ENCODE results near the gene LOXL3.
"Not testable (repeated sequence)": the region's sequence is repeated elsewhere in the genome, so short reads cannot be mapped to it uniquely, and the experiment has no call there.

LOXL3 gene

DNA sequence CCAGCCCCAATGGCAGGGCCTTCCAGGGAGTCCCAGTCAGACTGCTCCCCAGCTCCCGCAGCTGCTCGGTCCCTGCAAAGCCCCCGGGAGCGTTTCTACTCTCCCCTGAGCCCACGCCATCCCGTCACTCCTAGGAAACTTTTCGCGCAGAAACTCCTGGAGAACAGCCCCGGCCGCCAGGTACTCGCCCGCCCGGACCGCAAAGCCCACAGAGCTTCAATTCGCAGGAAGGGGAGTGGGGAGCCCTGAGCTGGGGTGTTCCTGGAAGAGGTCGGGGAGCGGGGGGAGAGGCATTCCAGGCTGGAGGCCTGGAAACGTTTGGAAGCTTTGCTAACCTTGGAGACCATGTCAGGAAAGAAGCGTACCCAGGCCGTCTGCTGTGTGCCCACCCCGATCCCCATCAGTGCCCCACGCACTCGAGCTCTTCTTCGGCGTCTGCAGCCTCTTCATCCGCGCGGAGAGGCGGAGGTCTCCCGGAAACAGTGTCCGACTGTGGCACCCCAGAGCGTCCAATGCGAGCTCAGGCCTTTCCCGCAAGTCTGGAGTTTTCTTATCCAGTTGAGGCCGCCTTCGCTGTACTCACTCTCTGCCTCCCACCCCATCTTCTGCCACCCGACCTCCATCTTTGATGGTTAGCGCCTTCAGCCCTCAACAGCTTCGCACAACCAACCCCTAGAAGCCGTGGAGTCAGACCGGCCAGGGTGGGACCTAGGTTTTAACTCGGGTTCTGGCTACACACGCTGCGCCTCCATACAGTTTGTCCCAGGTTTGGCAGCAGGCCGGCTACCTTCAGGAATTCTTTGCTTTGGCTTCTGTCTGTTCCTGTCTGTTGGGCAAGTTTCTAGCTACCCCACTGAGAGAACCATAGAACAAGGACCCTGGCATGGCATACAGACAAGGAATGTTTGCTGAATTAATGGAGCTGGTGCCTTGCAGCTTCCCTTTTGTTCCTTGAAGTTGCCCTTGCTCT lies 50.0 kb downstream of the LOXL3 start:
- no peak for DNase-seq

DNA sequence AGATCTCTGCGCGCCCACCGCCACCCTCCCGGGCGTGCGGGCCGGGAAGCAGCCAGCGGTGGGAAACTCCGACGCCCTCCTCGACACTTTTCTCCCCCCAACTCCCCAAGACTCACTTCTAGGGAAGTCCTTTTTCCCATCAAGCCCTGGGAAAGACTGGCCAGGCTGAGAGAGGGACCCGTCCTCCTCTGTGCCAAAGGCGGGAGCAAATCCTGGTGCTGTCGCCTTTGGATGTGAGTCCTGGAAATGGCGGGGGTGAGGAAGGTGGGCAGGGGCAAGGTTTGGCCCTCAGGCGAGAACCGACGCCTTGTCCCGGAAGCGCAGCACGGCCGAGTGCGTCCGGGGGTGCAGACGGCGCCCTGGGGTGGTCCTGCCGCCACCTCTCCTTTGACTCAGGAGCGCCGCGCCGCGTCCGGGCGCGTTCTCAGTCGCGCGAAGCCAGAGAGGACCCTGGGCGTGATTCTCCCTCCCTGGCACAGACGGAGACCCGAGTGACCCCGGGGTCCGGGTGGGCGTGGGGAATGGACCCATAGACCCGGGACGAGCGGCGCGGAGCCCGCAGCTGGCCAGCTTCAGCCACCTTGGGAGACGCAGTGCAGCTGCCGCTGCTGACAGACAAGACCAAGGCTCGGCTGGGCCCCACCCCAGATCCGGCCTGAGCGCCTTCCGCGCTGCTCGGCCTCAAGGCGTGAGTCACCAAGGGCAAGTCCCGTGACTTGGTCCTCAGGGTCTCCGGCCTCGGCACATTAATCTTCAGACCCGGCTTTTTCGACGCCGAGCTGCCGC lies 50.8 kb downstream of the LOXL3 start:
- DNase-seq, result peak; percentile 54

DNA sequence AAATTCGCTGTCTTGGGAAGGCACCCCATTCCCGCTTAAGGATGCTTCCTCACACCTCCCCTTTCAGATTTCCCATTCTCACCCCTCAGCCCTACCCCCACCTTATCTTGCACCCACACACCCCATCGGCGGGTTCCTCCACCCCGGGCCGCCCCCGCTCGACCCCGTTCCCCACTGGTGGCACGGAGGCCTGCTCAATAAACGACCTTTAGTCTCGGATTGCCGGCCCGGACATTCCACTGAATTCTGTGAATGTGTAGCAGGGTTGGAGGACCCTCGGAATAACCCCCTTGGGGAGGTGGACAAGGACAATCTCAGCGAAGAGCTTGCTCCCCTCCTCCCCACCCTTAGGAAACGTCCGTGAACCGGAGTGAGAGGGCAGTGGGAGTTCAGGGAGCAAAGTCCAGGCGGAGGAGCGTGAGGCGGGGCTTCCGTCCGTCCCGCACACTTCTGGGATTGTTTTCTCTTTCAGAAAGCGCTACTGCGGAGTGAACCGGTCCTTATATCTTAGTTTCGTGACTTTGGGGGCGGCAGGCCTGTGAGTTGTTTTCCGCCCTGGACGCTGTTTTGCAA lies 51.5 kb downstream of the LOXL3 start:
- no peak for DNase-seq

DNA sequence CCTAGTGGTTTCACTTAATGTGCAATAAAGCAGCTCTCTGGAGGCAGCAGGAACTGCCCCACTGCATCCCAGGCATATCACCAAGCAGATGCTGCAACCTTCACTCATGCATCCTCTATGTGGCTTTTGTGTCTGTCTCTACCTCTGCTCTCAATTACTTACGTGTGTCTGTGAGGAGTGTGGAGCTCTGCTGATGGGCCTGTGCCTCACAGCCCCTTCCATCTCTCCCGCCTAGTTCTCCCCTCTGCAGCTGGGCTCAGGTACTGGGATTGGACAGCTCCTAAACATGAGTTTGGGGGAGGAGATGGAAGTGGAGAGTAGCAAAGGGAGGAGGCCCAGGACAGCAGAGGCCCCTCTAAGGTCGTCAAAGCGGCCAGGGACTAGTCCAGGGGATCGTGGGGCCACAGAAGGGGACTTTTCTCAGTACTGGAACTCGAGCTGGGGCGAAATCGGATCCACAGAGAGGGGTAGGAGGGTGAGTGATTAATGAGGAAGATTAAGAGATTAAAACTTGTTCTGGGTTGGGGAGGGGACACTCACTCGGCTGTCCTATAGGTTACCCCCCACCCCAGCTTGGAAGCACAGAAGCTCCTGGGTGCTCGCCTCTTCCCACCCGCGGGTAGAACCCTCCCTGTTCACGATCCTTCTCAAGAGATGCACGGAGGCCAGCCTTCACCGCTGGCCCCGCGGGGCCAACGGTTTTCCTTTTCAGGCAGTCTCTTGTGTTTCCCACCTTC lies 52.2 kb downstream of the LOXL3 start:
- no peak for DNase-seq

DNA sequence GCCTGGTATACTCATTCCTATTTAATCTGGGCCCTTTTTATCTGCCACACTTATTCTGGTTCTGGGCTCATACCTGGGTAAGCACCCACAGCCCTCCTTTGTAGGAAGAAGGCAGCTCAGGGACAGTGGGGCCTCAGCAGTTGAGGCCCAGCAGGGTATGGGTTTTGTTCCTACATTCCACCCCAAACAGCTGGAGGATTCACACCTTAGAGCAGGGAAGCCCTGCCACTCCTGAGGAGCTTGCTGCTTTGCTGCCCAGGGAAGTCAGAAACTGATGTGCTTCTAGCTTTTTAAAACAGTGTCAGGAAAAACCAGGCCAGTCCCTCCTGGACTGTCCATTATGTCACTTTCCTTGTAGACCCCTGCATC lies 53.2 kb downstream of the LOXL3 start:
- no peak for DNase-seq

- DNase-seq, result no peak
Observed at GRCh38 chr2:74499940-74500577, 53.7 kb downstream of the LOXL3 start.

GRCh38 chr2:74499267-74499939 lies 54.3 kb downstream of the LOXL3 start, which contains the start of gene LBX2:
Gene LBX2 (minus strand): TSS chr2:74499603. CDS start chr2:74499537, 66 bp downstream.
- DNase-seq, result peak; percentile 14

DNA sequence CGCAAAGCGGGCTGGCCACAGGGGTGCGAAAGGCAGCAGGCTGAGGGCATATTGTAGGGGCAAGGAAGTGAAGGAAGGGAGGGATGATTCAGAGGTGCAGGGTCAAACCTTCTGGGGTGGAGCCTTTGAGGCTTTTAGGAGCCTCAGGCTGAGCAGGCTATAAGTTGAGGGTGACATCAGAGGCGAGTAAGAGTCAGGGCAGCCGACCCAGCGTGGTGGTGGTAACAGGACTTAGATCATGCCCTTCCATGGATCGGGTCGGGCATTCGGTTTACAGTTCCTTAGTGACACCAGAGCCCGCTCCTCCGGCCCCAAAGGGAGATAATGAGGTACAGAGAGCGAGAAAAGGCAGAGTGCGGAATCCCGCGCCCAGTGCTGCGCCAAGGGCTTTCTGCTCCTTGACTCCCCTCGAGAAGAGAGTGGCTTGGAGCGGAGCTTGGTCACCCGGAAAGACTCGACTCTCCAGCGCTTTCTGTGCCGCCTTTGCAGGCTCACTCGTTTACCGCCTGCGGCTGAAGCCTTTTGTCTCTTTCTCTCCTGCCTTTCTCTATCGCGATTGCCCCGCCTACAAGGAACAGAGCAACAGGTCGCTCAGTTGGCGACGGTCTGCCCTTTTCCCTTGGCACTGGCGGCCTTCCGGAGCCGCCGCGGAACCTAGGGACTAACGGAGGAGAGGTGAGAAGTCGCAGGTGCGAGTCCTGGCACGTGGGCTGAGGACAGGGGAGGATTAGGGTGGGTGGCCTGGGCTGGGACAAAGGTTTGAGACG lies 55.1 kb downstream of the LOXL3 start:
- peak; percentile 36 for DNase-seq

- DNase-seq, result peak; percentile 32
Observed at GRCh38 chr2:74497777-74498499, 55.8 kb downstream of the LOXL3 start.

GRCh38 chr2:74496997-74497776 lies 56.6 kb downstream of the LOXL3 start:
- DNase-seq, result no peak

- no peak for DNase-seq
Observed at GRCh38 chr2:74495440-74495839, 58.3 kb downstream of the LOXL3 start.

DNA sequence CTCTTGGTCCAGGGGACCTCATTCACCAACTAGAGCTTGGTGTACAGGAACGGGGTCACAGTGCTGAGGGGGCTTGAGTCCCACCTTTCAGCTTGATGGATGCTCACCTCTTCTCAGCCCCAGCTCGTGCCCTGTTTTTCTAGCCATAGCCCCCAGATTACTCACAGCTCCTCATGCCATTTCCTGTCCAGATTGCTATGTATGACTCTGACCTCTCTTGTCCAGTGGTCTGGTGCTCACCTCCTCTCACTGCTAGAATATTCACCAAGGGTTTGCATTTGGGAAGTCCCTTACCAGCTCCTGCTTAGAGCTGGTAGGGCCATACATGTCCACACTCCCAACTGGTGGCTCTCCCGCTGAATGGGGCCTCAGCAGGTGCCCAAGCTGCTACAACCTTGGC lies 60.2 kb downstream of the LOXL3 start:
- no peak for DNase-seq

DNA sequence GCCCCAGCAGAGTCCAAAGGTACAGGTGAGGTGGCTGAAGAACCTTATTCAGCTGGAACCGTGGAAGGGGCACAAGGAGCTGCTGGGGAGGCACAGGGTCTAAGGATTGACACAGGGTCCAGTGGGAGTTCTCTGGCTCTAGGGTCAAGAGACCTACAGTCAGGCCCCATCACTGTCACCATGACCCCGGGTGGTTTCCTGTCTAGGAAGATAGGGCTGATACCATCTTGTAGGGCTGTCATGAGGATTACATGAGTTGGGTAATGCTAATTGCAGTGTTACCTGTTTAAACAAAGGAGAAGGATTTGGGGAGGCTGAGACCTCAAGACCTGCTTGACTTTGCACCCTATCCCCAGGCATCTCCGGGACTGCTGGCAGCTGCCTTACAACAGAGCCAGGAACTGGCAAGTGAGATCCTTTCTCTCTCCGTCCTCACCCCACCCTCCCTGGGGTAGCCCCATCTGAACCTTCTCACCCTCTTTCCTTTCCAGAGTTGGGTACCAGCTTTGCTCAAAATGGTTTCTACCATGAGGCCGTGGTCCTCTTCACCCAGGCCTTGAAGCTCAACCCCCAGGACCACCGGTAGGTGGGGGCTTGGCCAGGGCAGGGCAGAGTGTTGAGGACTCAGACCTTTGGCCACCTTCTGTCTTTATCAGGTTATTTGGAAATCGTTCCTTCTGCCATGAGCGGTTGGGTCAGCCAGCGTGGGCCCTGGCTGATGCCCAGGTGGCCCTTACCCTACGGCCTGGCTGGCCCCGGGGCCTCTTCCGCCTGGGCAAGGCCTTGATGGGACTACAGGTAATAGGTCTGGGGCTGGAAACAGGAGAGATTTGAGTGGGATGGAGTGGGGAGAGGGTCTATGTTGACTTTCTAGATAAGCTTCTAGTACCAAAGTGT lies 61.8 kb downstream of the LOXL3 start:
- DNase-seq, result no peak

- no peak for DNase-seq
Observed at GRCh38 chr2:74489906-74490305, 63.8 kb downstream of the LOXL3 start.

- no peak for DNase-seq
Observed at GRCh38 chr2:74488643-74489481, 64.9 kb downstream of the LOXL3 start.

DNA sequence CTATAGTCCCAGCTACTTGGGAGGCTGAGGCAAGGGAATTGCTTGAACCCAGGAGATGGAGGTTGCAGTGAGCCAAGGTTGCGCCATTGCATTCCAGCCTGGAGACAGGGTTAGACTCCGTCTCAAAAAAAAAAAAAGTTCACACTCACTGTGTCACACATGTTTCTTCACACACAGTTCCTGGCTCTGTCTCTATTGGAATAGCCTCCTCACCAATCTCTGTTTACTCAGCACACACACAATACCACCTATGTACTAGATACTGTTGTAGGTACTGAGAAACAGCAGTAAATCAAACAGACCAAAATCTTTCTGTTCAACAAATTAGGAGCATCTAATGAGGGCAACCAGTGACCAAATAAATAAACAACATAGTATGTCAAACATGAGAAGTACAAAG lies 67.6 kb downstream of the LOXL3 start:
- DNase-seq, result no peak

DNA sequence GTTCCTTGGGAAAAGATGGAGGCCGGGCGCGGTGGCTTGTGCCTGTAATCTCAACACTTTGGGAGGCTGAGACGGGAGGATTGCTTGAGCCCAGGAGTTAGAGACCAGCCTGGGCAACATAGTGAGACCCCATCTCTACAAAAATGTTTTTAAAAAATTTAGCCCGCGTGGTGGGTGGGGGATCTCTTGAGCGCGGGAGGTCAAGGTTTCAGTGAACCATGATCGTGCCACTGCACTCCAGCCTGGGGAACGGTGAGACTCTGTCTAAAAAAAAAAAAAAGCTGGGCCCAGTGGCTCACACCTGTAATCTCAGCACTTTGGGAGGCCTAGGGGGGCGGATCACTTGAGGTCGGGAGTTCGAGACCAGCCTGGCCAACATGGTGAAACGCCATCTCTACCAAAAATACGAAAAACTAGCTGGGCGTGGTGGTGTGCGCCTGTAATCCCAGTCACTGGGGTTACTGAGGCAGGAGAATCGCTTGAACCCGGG lies 70.0 kb downstream of the LOXL3 start:
- DNase-seq, result not testable (repeated sequence)

All from CD4-positive, alpha-beta T cell treated with Interleukin-6 for 4 hours (primary cell).